HG02870 (cell line): ENCODE measurements around the gene OR52E2.
"Not testable (repeated sequence)": the region's sequence is repeated elsewhere in the genome, so short reads cannot be mapped to it uniquely, and the experiment has no call there.

ENCODE experiments used
- ATAC-seq: cut with Tn5 transposase; IDR thresholded peaks from one replicate; pipeline ENCODE4 v1.9.1; 2021; ENCODE audit warnings: mild to moderate bottlenecking, moderate library complexity; ENCODE audit not compliant: unreplicated experiment

The OR52E2 gene

GRCh38 chr11:5059391-5059790 lies at the start of gene OR52E2:
Gene OR52E2, minus strand, starts transcription at chr11:5059627. Its CDS starts 0 bp downstream, at chr11:5059627.
- no peak for ATAC-seq

- ATAC-seq: no peak
These were observed 47.9 kb upstream of the OR52E2 start for GRCh38 chr11:5107285-5107684.

- no peak for ATAC-seq
These were observed 43.6 kb upstream of the OR52E2 start for GRCh38 chr11:5103066-5103465.

GRCh38 chr11:5102246-5102645 lies 42.8 kb upstream of the OR52E2 start:
- no peak for ATAC-seq

- ATAC-seq: no peak
These were observed 36.6 kb upstream of the OR52E2 start for GRCh38 chr11:5096011-5096410.

- no peak for ATAC-seq
These were observed 33.6 kb upstream of the OR52E2 start for GRCh38 chr11:5092821-5093585.

GRCh38 chr11:5090668-5091067 lies 31.2 kb upstream of the OR52E2 start:
- no peak for ATAC-seq

- ATAC-seq: no peak
These were observed 29.1 kb upstream of the OR52E2 start for GRCh38 chr11:5088556-5088955.

GRCh38 chr11:5083602-5084001 lies 24.2 kb upstream of the OR52E2 start:
- no peak for ATAC-seq

- no peak for ATAC-seq
These were observed 22.0 kb upstream of the OR52E2 start for GRCh38 chr11:5081405-5081804.

- no peak for ATAC-seq
These were observed 12.4 kb upstream of the OR52E2 start for GRCh38 chr11:5071799-5072198.

GRCh38 chr11:5069272-5069671 lies 9.8 kb upstream of the OR52E2 start, which contains the start of gene OR52E1:
Gene OR52E1, plus strand, starts transcription at chr11:5069572.
- ATAC-seq: no peak

GRCh38 chr11:5065027-5065426 lies 5.6 kb upstream of the OR52E2 start:
- no peak for ATAC-seq

GRCh38 chr11:5058679-5059078 lies 748 bp downstream of the OR52E2 start:
- ATAC-seq: not testable (repeated sequence)

GRCh38 chr11:5046754-5047330 lies 12.6 kb downstream of the OR52E2 start:
- no peak for ATAC-seq

- no peak for ATAC-seq
These were observed 13.2 kb downstream of the OR52E2 start, which contains the start of gene OR52J3 for GRCh38 chr11:5046226-5046625. Gene OR52J3, plus strand, starts transcription at chr11:5046526. Its CDS starts 0 bp downstream, at chr11:5046526.

- no peak for ATAC-seq
These were observed 16.0 kb downstream of the OR52E2 start for GRCh38 chr11:5043380-5043779.

- ATAC-seq: no peak
These were observed 17.3 kb downstream of the OR52E2 start for GRCh38 chr11:5042091-5042490.

GRCh38 chr11:5040876-5041275 lies 18.6 kb downstream of the OR52E2 start:
- ATAC-seq: no peak

- no peak for ATAC-seq
These were observed 21.1 kb downstream of the OR52E2 start for GRCh38 chr11:5038341-5038740.

GRCh38 chr11:5037926-5038325 lies 21.5 kb downstream of the OR52E2 start:
- no peak for ATAC-seq

- ATAC-seq: no peak
These were observed 22.8 kb downstream of the OR52E2 start for GRCh38 chr11:5036669-5037068.
